GM21825 (cell line): ENCODE results near the gene ZSWIM4.

ENCODE experiments used
- ATAC-seq: cut with Tn5 transposase; IDR thresholded peaks from one replicate; pipeline ENCODE4 v1.9.1; 2021; ENCODE audit warnings: mild to moderate bottlenecking, moderate library complexity; ENCODE audit not compliant: unreplicated experiment

Gene ZSWIM4

DNA sequence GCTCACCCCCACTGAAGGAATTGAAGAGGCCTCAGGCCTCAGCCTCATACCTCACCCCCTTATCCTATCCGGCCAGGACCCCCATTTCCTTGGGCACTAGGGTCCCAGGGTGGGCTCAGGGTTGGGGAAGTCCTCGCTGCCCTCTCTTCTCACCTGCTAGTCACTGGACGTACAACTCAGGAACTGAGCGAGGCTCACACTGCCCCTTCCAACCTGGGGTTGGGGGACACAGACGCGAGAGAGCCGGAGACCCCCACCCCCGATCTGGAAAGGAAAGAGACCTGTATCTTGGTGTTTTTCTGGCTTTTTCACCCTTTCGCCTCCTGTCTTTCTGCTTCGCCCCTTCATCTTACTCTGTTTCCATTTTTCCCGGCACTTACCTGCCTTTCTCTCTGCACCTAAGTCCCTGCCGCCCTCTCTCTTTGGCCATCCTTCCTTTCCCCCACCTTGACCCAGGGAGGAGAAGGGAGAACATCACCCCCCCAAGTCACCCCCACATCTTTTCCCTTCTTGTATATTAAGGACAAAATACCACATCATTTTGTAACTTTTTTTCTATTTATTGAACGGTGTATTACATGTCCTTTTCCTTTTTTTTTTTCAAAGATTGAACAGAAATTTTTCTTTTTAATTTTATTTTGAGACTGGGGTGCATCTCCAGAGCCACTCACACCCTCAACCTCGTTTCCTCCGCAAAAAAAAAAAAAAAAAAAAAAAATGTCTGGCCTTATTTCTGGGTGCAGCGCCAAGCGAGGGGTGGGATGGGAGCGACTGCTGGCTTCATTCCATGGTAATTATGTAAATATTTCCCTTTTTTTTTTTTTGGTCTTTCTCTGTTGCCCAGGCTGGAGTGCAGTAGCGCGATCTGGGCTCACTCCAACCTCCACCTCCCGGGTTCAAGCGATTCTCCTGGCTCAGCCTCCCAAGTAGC is 36.6 kb downstream of the ZSWIM4 start:
- ATAC-seq: no peak

- ATAC-seq: peak; percentile 68
Measured at GRCh38 chr19:13833330-13834243, 38.3 kb downstream of the ZSWIM4 start.

GRCh38 chr19:13834244-13835069 is 39.2 kb downstream of the ZSWIM4 start:
- ATAC-seq: no peak

DNA sequence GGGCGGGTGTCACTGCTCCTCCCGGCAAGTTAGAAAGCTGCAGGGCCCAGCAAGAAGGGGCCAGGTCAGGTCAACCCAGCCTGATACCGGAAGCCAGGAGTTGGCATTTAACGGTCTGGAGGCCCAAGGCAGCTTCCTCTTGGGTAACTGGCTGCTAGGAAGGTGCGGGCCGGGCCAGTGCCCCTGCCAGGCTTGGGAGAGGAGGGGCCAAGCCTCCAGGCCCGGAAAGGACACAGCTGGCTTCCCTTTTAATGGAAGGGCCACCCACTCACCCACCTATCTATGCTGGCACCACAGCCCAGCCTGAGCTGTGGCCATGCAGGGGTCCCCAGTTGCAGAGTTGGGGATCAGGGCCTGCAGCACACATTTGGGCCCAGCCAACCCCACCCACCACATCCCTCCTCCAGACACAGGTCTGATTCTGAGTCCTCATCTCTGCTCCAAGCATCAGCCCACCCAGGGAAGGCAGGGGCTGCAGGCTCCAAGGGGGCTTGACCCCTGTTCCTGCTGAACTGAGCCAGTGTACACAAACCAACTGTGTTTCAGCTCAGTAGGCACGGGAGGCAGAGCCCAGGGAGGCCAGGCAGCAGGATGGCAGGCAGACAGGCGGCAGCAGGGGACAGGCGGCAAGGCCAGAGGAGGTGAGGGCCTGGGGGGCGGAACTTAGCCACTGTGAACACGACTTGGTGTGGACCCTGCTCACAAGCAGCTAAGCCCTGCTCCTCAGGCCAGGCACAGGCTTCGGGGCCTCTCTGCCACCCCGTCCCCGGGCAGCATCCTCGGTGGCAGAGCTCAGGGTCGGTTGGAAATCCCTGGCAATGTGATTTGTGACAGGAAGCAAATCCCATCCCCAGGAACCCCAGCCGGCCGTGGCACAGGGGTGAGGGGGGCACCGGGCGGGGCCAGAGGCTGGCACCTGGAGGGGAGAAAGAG is 40.8 kb downstream of the ZSWIM4 start:
- no peak for ATAC-seq

DNA sequence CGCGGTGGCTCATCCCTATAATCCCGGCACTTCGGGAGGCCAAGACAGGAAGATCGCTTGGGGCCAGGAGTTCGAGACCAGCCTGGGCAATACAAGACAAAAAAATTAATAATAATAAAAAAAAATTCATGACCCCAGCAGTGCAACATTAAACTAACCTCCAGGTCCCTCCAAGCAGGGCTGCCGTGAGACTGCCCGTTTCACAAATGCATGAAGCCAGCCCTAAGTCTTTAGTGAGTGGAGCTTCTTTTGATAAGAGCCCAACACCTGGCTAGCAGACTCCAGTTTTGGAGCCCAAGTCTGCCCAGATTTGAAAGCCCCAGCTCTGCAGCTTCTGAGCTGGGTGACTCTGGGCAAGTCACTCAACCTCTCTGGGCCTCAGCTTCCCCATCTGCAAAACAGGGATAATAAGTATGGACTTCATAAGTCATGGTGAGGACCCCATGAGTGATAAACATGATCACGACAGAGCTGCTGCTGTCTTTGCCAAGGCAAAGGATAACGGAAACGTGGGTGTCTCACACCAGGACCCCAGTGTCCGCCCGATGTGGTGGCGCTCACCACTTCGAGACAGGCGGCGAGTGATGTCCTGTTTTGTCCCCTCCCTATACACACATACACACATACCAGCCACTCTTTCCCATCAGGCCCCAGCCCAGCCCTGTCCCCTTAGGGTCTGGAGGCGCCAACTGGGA is 43.3 kb downstream of the ZSWIM4 start:
- no peak for ATAC-seq

DNA sequence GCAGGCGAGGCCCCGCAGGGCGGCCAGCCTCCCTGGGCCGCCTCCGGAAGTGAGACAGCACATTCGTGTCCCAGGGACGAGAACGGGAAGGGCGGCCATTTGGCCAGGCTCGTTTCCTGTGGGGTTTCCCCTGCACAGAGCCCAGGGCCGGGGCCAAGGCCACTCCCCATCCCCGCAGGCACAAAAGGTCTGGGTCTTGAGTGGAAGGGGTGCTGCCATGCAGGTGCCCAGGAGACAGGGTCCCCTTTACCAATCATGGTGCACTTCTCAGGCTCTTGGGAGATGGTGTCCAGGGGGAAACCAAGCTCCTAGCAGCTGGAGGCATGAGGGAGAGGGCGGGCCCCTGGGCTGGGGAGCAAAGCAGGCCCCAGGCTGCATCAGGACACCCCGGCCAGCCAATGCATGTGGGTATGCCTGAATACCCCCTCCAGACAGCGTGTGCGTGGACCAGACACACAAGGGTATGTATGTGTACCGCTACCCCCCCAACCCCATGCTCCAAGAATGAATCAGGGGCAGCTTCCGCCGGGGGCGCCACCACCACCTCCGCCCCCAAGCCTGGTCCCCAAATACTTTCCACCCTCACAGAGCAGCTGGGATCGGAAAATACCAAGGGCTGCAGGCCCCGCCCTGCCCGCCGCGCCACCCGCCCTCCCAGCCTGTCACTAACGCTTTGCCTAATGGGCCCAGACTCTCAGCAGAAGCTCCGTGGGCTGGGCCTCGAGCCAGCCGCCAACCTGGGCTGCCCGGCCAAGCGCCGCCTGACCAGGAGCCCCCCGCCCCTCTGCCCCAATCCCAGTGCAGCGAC is 44.1 kb downstream of the ZSWIM4 start:
- peak; percentile 41 for ATAC-seq

DNA sequence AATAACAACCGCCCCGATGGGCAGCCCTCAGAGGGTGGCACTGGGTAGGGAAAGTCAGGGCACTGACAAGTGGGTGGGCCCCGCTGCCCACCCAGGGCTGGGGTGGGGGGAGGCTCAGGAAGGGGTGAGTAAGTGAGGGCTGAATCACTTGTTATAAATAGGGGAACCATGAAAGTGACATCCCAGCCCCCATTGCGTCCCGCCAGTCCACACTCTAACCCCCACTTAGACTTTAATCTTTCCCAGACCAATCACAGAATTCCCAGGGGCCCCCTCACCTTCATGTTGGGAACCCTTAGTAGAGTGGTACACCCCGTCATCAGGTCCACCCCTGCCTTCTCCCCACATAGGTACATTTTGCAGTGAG is 44.7 kb downstream of the ZSWIM4 start:
- no peak for ATAC-seq

GRCh38 chr19:13840305-13841085 is 45.3 kb downstream of the ZSWIM4 start:
- ATAC-seq: no peak

DNA sequence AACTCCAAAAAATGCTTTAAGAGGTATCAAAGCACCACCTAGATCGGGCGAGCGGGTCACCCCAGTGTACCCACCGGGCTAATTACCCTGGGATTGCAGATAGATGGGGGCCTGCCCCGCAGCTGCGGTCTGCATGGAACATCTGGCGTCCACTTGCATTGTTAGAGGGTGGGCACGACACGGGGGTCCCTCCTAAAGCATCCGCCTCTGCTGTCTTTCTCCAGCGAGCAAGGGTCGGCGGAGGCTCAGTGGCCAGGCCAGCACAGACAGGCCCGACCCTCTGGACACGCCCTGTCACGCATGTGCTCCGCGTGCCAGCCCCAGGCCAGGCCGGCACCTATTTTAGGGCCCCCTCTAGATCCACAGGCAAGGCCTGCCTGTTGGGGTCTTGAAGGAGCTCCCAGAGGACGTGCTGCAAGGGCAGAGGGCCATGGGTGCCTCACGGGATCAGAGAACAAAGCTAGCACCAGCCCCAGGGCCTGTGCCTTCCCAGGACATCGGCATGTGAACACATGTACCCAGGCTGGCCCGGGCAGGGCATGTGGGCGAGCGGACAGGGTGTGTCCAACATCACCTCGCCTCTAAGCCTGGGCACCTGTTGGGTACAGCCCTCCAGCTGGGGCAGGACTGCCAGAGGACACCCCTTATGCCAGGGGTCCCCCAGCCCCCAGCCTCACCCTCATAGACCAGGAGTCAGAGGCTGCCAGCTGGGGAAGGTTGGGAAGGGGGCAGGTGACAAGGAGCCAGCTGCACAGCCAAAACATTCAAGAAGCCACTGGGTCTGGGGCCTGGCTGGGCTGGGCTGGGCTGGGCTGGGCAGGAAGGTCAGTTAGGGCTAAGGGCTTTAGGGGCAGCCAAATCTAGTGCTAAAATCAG is 46.1 kb downstream of the ZSWIM4 start:
- ATAC-seq: no peak

- no peak for ATAC-seq
Measured at GRCh38 chr19:13841962-13842290, 46.7 kb downstream of the ZSWIM4 start.

DNA sequence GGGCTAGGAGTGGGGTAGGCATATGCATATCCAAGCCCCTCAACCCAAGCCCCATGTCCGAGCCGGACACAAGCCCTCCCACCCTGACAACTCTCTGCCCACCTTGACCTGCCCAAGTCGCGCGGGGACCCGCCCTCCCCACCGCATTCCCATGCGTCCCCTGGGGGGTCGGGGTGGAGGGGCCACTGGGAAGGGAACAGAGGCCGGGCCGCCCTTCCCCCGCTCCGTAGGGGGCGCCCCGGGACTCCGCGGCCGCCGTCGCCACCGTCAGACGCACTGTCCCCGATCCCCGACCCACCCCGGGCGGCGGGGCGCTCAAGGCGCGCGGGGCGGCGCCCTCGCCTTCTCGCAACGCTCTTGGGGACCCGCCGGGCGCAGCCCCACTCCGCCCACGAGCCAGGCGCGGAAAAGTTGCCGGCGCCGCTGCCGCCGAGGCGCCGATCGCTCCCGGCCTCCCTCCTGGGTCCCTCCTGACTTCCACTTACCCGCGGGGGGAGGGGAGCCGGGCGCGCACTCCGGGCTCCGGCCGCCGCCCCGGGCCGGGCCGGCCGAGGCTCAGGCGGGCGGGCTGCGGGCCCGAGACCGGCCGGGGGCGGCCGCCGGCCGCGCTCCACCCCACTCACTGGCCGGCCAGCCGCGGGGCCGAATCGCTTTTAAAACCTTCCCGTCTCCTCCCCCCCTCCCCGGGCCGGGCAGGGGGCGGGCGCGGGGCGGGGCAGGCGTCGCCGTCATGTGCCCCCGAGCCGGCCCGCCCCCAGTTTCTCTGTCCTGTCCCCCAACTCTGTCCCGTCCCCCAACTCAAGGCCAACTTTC is 47.3 kb downstream of the ZSWIM4 start:
- no peak for ATAC-seq

GRCh38 chr19:13843104-13843921 is 48.1 kb downstream of the ZSWIM4 start:
- no peak for ATAC-seq

DNA sequence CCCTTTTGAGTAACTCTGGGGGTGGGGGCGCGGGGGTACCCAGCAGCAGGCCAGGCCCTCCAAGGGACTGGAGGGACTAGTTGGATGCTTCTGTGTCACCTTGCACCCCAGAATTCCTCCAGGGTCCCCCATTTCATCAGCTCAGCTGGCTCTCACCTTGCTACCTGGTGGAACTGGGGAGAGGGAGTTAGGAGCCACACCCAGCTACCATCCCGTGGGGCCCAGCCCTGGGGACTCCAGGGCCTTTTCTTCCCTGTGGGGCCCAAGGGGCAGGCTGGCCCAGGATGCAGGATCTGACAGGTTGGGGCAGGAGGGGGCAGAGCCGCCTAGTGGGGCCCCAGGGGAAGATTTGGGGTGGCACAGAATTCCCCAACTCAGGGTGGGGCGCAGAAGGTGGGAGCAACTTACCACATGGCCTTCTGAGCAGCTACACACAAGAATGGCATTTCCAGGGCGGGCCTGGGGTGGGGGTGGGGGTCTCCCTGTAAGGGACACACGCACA is 48.9 kb downstream of the ZSWIM4 start:
- no peak for ATAC-seq

DNA sequence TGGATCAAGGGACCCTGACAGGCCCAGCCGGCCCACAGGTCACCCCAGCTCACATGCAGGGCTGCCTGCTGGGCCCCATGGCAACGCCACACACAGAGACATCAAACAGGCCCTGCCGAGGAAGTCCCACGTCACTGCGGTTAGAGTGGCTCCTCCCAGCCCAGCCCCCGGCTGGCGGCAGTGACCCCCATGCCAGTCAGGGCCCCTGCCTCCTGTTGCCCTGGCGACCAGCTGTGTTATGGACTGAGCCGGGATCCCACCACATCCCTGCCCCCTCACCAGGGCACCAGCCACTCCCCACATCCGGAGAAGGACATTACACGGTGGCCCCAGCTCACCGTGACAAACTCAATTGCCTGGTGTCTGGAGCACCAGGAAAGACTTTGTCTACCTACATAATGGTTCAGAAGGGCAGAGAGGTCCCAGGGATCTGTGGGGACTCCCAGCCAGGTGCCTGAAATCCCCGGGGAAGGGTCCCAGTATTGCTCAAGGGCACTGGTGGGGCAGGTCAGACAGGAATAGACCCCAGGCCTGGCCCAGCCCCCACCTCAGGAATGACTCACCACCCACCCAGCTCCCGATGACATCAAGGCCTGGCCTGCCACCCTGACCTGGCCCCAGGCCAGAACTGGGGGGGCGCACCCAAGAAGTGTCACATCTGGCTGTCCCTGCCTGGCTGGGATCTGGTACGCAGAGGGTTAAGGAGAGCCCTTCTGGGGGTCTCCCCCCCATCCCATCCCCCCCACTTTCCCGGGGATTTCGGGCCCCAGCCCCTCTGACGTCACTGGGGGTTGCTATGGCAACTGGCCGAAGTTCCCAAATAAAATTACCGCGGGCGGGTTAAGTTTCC is 51.5 kb downstream of the ZSWIM4 start:
- ATAC-seq: peak; percentile 53
